Osteocyte (in vitro differentiated cells): ENCODE results near the gene ST7. TPM values are rescaled to one million over a fixed set of nuclear protein-coding genes. Genes with fewer than 3 reads are reported as not detected.

ENCODE experiments used
- DNase-seq: peaks from one replicate; pipeline ENCODE4 v3.0.0; 2021; ENCODE audit warnings: mixed read lengths; ENCODE audit not compliant: unreplicated experiment; ENCODE audit errors: extremely low spot score
- H3K27ac Mint-ChIP-seq: one replicate; pipeline ENCODE4 v1.8.0; 2021; ENCODE audit warnings: mild to moderate bottlenecking, mixed read lengths; ENCODE audit not compliant: unreplicated experiment
- H3K27me3 Mint-ChIP-seq: one replicate; pipeline ENCODE4 v1.8.0; 2021; ENCODE audit warnings: mixed read lengths; ENCODE audit not compliant: unreplicated experiment
- H3K36me3 Mint-ChIP-seq: one replicate; pipeline ENCODE4 v1.8.0; 2021; ENCODE audit warnings: mixed read lengths; ENCODE audit not compliant: unreplicated experiment
- H3K4me1 Mint-ChIP-seq: one replicate; pipeline ENCODE4 v1.8.0; 2021; ENCODE audit warnings: mixed read lengths; ENCODE audit not compliant: unreplicated experiment
- H3K4me3 Mint-ChIP-seq: one replicate; pipeline ENCODE4 v1.8.0; 2021; ENCODE audit warnings: mild to moderate bottlenecking, moderate library complexity, mixed read lengths; ENCODE audit not compliant: unreplicated experiment
- H3K9me3 Mint-ChIP-seq: one replicate; pipeline ENCODE4 v1.8.0; 2021; ENCODE audit warnings: mixed read lengths; ENCODE audit not compliant: unreplicated experiment
- CTCF ChIP-seq: fragments of 200-600 bp; sonication (generic); IDR thresholded peaks from 2 replicates; pipeline ENCODE4 v1.5.0; 2021; ENCODE audit warnings: antibody characterized with exemption, mild to moderate bottlenecking, moderate library complexity
- total RNA-seq: library from RNA; stranded (reverse); gene quantifications from 2 replicates; pipeline ENCODE4 v1.2.1, GENCODE V29; 2021

Gene ST7
- total RNA-seq, 1 donor from 2014 or later: 68.5 TPM

GRCh38 chr7:117067340-117067739 is 114.0 kb downstream of the ST7 start:
- H3K36me3 Mint-ChIP-seq: peaks cover 5% of the 10 kb centered on the region
- peak overlapping the region; percentile 52 for H3K27ac Mint-ChIP-seq
- no peak overlapping the region for H3K4me3 Mint-ChIP-seq
- DNase-seq: no peak
- TF ChIP-seq CTCF: no peak
- H3K9me3 Mint-ChIP-seq: no peaks in the 10 kb centered on the region
- no peaks in the 10 kb centered on the region for H3K27me3 Mint-ChIP-seq
- peaks cover 57% of the 10 kb centered on the region for H3K4me1 Mint-ChIP-seq

GRCh38 chr7:117068511-117069145 is 115.3 kb downstream of the ST7 start:
- Mint-ChIP-seq H3K36me3 (peaks cover 5% of the 10 kb centered on the region), H3K4me1 (peaks cover 59% of the 10 kb centered on the region), H3K9me3 (no peaks in the 10 kb centered on the region), H3K4me3 (no peak overlapping the region), H3K27me3 (no peaks in the 10 kb centered on the region), H3K27ac (no peak overlapping the region)
- no peak for DNase-seq
- TF ChIP-seq CTCF: no peak

- H3K27me3 Mint-ChIP-seq: no peaks in the 10 kb centered on the region
- no peaks in the 10 kb centered on the region for H3K9me3 Mint-ChIP-seq
- DNase-seq: no peak
- peaks cover 5% of the 10 kb centered on the region for H3K36me3 Mint-ChIP-seq
- no peak for TF ChIP-seq CTCF
- H3K4me1 Mint-ChIP-seq: peaks cover 62% of the 10 kb centered on the region
- no peak overlapping the region for H3K27ac Mint-ChIP-seq
- H3K4me3 Mint-ChIP-seq: no peak overlapping the region
Measured at GRCh38 chr7:117069379-117069778, 116.1 kb downstream of the ST7 start.

- Mint-ChIP-seq H3K27ac (no peak overlapping the region), H3K9me3 (peaks cover 5% of the 10 kb centered on the region), H3K27me3 (no peaks in the 10 kb centered on the region), H3K4me1 (peaks cover 53% of the 10 kb centered on the region), H3K36me3 (peaks cover 11% of the 10 kb centered on the region), H3K4me3 (no peak overlapping the region)
- TF ChIP-seq CTCF: no peak
- no peak for DNase-seq
Measured at GRCh38 chr7:117071551-117071950, 118.2 kb downstream of the ST7 start.

GRCh38 chr7:117072620-117073118 is 119.4 kb downstream of the ST7 start:
- peak overlapping the region; percentile 74 for H3K27ac Mint-ChIP-seq
- peaks cover 52% of the 10 kb centered on the region for H3K4me1 Mint-ChIP-seq
- peaks cover 11% of the 10 kb centered on the region for H3K36me3 Mint-ChIP-seq
- H3K9me3 Mint-ChIP-seq: peaks cover 5% of the 10 kb centered on the region
- no peak for DNase-seq
- no peaks in the 10 kb centered on the region for H3K27me3 Mint-ChIP-seq
- no peak overlapping the region for H3K4me3 Mint-ChIP-seq
- TF ChIP-seq CTCF: no peak
